HG03565 (cell line): ENCODE results near the gene TRH.
"Not testable (repeated sequence)": the region's sequence is repeated elsewhere in the genome, so short reads cannot be mapped to it uniquely, and the experiment has no call there.

ENCODE experiments used
- ATAC-seq: cut with Tn5 transposase; IDR thresholded peaks from one replicate; pipeline ENCODE4 v1.9.1; 2021; ENCODE audit warnings: mild to moderate bottlenecking, moderate library complexity; ENCODE audit not compliant: unreplicated experiment

TRH gene

GRCh38 chr3:129962600-129962999 lies 11.9 kb upstream of the TRH start:
- no peak for ATAC-seq

- ATAC-seq = no peak
Observed at GRCh38 chr3:129965937-129966336, 8.6 kb upstream of the TRH start.

GRCh38 chr3:129966876-129967275 lies 7.6 kb upstream of the TRH start:
- ATAC-seq = no peak

- no peak for ATAC-seq
Observed at GRCh38 chr3:129967761-129968160, 6.8 kb upstream of the TRH start.

- ATAC-seq = no peak
Observed at GRCh38 chr3:129971351-129972052, 3.0 kb upstream of the TRH start.

DNA sequence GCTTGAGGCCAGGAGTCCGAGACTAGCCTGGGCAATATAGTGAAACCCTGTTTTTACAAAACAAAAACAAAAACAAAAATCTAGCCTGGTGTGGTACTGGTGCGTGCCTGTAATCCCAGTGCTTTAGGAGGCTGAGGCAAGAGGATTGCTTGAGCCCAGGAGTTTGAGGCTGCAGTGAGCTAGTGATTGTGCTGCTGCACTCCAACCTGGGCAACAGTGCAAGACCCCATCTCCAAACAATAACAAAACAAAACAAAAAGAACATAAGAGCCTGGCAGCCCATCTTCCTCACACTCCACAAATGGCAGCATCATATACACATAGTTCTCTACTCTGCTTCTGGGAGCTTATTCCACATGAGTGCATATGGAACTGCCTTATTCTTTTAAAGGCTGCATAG lies 2.2 kb upstream of the TRH start:
- ATAC-seq = no peak

DNA sequence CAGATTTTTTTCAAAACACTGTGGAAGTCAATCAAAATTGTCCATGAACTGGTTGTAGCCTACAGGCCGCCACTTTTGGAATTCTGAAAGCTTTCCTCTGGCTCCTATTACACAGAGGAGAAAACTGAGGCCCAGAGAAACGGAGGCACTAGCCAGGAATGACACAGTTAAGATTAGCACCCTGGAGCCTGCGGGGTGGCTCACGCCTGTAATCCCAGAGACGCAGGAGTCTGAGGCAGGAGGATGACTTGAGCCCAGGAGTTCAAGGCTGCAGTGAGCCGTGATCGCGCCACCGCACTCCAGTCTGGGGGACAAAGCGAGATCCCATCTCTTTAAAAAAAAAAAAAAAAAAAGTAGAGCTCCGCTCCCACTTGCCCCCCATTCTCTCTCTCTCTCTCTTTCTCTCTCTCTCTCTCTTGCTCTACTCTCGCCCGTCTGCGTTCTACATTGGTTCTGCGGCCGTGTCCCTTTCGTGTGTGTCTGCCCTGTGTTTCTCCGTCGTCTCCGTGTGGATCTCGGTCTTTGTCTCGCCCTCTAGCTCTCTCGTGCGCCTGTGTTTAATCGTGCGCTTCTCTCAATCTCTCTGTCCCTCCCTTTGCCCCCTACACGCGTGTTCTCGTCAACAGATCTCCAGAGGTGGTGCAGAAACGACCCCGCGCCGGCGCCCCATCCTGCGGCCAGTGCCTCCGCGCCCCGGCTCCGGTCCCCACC lies 512 bp upstream of the TRH start:
- ATAC-seq = no peak

- no peak for ATAC-seq
Observed at GRCh38 chr3:129974833-129975704, 549 bp downstream of the TRH start.

- no peak for ATAC-seq
Observed at GRCh38 chr3:129975705-129976048, 1.2 kb downstream of the TRH start.

DNA sequence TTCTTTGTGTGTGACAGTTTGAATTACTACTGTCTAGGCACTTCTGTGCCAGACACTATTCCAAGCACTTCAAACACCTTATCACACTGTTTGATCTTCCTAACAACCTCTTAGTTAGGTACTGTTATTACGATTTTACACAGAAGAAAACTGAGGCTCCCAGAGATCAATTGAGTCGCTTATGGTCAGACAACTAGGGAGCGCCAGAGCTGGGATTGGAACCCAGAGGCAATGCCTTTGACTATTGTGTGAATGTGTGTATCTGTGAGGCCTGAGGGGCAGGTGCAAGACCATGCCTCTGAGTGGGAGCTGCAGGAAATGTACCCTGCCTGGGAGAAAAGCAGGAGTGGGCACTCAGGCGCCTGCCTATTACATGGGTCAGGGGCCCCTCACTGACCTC lies 1.8 kb downstream of the TRH start:
- no peak for ATAC-seq

- no peak for ATAC-seq
Observed at GRCh38 chr3:129978123-129978522, 3.6 kb downstream of the TRH start.

DNA sequence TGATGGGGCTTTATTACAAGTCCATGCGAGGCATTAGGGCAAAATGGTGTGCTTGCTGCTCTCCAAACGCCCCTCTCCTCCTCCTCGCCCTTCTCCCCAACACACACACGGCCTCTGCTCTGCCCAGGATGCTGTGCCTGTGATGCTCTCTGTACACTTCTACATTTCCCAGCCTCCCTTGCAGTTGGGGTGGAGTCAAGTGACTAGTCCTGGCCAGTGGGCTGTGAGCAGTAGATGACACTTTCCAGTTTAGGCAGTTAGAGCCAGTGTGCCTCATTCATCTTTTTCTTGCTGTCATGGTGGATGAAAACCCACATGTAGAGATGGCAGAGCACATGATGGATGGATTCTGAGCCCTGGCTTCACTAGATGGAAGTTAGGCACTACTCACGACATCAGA lies 5.4 kb downstream of the TRH start:
- no peak for ATAC-seq

DNA sequence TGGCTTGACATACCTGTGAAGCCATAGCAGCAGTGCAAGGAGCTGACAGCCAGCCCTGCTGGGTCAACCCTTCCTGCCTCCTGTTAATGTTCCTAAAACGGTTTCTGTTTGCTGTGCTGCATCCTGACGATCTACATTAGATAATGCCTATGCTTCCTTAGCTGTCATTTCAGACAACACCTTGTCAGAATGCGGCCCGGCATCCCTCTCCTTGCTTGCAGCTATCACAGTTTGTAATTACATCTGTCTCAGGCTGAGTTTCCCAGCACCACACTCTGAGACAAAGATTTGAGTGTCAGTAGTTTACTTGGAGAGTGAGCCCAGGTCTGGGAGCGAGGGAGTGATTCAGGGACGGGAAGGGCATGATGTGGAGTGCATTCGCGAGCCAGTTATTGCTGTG lies 9.0 kb downstream of the TRH start:
- ATAC-seq = no peak

- no peak for ATAC-seq
Observed at GRCh38 chr3:129984125-129984524, 9.6 kb downstream of the TRH start.

DNA sequence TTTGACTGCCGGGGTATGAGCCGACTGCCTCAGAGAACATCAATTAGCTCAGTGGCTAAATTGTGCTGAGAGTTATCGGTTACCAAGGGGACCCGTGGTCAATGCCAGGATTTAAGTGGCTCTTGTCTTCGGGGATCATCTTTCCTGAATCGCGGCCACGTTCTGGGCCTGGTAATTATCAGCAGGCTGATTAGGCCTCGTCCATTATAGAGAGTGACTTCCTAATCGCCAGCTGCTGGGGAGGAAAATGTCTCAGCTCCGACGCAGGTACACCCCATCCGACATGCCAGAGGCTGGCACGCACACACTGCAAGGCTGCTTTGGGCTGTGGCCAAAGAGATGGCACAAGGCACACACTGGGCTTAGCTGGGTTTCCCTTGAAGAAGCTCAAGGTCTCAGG lies 10.6 kb downstream of the TRH start:
- no peak for ATAC-seq

DNA sequence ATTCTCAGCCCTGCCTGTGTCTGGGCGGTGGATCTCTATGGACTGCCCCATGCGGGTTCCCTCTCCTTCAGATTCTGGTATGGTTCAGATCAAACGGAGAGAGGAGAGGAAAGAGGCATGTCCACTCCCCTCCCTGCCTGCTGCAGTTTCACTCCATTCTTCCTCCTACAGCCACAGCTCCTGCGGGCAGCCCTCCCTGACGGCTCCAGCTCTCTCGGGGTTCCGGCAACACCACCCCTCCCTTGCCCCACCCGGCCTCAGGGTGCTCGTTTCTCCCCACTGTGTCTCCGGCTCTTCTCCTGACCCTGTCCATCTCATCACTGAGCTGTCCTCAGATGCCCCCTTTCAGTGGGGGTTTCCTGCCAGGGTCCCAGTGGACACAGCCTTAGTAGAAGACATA lies 13.9 kb downstream of the TRH start:
- ATAC-seq = no peak

DNA sequence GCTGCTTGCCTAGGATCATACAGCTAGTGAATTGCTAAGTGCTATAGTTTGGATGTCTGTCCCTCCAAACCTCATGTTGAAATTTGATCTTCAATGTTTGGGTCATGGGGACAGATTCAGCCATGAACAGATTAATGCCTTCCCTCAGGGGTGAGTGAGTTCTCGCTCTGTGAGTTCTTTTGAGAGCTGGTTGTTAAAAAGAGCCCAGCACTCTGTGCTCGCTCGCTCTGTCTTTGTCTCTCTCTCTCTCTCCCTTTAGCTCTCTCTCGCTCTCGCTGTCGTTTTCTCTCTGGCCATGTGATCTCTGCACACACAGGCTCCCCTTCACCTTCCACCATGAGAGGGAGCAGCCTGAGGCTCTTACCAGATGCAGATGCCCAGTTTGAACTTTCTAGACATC lies 14.9 kb downstream of the TRH start:
- no peak for ATAC-seq

- no peak for ATAC-seq
Observed at GRCh38 chr3:129992781-129993180, 18.3 kb downstream of the TRH start.

GRCh38 chr3:129994883-129995559 lies 20.5 kb downstream of the TRH start:
- no peak for ATAC-seq

DNA sequence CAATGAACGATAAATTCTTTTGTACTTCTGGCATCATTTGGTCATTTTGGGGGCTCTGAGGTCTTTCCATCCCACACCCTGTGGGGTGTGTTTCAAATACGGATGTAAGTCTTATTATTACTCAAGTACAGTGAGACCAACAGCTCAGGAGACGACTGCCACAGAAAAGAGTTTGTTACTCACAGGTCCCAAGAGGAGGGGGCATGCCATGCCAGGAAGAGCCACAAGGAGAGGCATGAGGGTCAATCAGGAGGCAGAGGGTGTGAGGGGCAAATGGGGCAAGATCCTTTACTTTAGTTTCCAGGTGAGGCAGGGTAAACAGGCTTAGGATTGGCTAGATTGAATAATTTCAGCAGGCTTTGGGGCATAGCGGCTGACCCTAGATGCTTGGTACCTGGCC lies 21.6 kb downstream of the TRH start:
- ATAC-seq = no peak

- not testable (repeated sequence) for ATAC-seq
Observed at GRCh38 chr3:129999176-129999575, 24.7 kb downstream of the TRH start.
